ENCODE results near the gene CYP27B1. TPM values are rescaled to one million over a fixed set of nuclear protein-coding genes. Genes with fewer than 3 reads are reported as not detected.

The CYP27B1 gene
- total and polyA plus RNA-seq, 9 of the 15 experiments (the other 6 are each of a cell fraction or from before 2014, with no cell fraction given) = 0.18 to 4.2 (median 1.8) TPM

GRCh38 chr12:57795354-57795753, 28.5 kb upstream of the CYP27B1 start:
- Histone ChIP-seq H3K4me1 (replicated peaks in 1 of 2; ENCODE audit: control insufficient read depth in 2 of 2, insufficient read depth in 2 of 2, low read length in 2 of 2) (peaks cover 2 to 4% of the 10 kb centered on the region in 2 experiments; a peak in 2 of 5 replicates), H4K20me1 (replicated peaks; ENCODE audit: control insufficient read depth, insufficient read depth, low read length) (no peaks in the 10 kb centered on the region), H3K4me2 (ENCODE audit: insufficient read depth, low read length) (no peak overlapping the region), H3K9me1 (ENCODE audit: control insufficient read depth, insufficient read depth, low read length) (no peaks in the 10 kb centered on the region), H3K9me3 (replicated peaks; ENCODE audit: control insufficient read depth, insufficient read depth, low read depth, low read length) (no peaks in the 10 kb centered on the region), H3K4me3 (no peak overlapping the region), H3K36me3 (ENCODE audit: control insufficient read depth, insufficient read depth, low read length) (peaks cover 75% of the 10 kb centered on the region), H3K79me2 (ENCODE audit: control insufficient read depth, insufficient read depth, low read length) (peaks cover 2% of the 10 kb centered on the region; the same call in 1 of the 3 replicates), H3K27me3 (ENCODE audit: control insufficient read depth in 2 of 2, insufficient read depth in 2 of 2, low read length in 2 of 2) (no peaks in the 10 kb centered on the region), H3K9ac (ENCODE audit: insufficient read depth in 1 of 2, low read depth in 2 of 2, low read length in 2 of 2) (no peak overlapping the region), H2AFZ (ENCODE audit: low read depth, low read length) (no peak overlapping the region), H3K27ac (ENCODE audit: extremely low read depth, low read depth, low read length) (no peak overlapping the region)
- intact Hi-C loops (cut with micrococcal nuclease) = no loop called here
- DNase-seq (ENCODE audit: extremely low read depth in 1 of 4, low spot score in 3 of 4) (no peak), ATAC-seq (no peak), FAIRE-seq (no peak)
- CTCF ChIA-PET (ENCODE audit: low intra/inter-chr PET ratio) = no interaction called here
- in situ Hi-C loops (cut with MboI) = no loop called here
- no TSS peak for BruUV-seq (replicated peaks)
- WGBS (ENCODE audit: insufficient coverage, low coverage, missing lambda C conversion rate) = 95% methylated on average over 6 of the region's 6 CpGs
- TF ChIP-seq TARDBP (IDR thresholded peaks at IDR 0.05) = no peak
- TF ChIP-seq DIDO1 (tag; IDR thresholded peaks at IDR 0.05; ENCODE audit: low read depth) = no peak
- no peak for TF ChIP-seq RBM34 (IDR thresholded peaks at IDR 0.05; ENCODE audit: borderline replicate concordance, insufficient read depth, low read length)
- TF ChIP-seq HDAC6 (IDR thresholded peaks at IDR 0.05; ENCODE audit: low read depth, low read length) = no peak
- no peak for TF ChIP-seq NUFIP1 (IDR thresholded peaks at IDR 0.05; ENCODE audit: partially characterized antibody)
- no peak for TF ChIP-seq SMARCA4 (IDR thresholded peaks at IDR 0.05)
- TF ChIP-seq ZNF263 (CRISPR knock-in tag; IDR thresholded peaks at IDR 0.05; ENCODE audit: borderline replicate concordance) = no peak
- no peak for TF ChIP-seq RAD51 (IDR thresholded peaks at IDR 0.05; ENCODE audit: borderline replicate concordance, low read depth)
- no peak for TF ChIP-seq ZNF232 (CRISPR knock-in tag; IDR thresholded peaks at IDR 0.05)
- no peak for TF ChIP-seq ZNF197 (CRISPR knock-in tag; IDR thresholded peaks at IDR 0.05; ENCODE audit: low read depth)
- no peak for TF ChIP-seq TCF15 (CRISPR knock-in tag; IDR thresholded peaks at IDR 0.05)
- POLR2A ChIA-PET = no interaction called here
